HG03103 (cell line): Measurements from ENCODE around the gene FAM184A.
"Not testable (repeated sequence)": the region's sequence is repeated elsewhere in the genome, so short reads cannot be mapped to it uniquely, and the experiment has no call there.

Experiments
- ATAC-seq: cut with Tn5 transposase; IDR thresholded peaks from one replicate; pipeline ENCODE4 v1.9.1; 2021; ENCODE audit warnings: low read depth; ENCODE audit not compliant: unreplicated experiment

Gene FAM184A

DNA sequence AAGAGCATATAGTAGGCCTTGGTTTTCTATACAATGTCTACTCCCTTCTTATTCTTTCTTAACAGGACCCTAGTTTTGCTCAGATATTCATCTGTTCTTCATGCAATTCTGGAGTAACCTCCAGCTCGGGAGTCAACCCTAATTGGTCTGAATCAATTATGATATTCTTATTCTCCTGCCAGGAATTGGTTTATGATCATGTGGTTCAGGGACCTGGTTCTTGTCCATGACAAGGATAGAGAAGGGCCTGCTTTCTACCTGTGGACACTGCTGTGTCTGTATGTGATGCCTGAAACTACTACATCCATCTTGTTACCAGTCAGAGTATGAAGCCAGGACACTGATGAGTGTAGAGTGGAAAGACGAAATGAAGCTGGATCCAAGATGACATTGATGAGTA lies 24.4 kb upstream of the FAM184A start:
- no peak for ATAC-seq

DNA sequence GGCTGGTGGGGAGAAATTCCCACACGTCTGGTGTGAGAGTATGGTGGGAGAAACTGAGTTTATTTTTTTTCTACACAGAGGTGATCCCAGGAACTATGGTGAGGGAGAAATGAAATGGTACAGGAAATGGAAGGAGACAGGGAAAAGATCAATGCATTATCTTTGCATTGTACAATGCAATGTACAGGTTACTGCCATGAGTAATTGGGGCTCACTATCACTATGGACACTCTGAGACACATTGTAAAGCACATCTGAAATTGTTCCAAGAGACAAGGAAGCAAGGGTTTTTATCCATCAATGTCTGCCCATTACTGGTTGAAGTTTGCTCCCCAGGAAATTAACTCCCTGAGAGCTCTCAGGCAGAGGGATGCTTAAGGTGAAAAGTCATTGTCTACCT lies 21.7 kb upstream of the FAM184A start:
- no peak for ATAC-seq

DNA sequence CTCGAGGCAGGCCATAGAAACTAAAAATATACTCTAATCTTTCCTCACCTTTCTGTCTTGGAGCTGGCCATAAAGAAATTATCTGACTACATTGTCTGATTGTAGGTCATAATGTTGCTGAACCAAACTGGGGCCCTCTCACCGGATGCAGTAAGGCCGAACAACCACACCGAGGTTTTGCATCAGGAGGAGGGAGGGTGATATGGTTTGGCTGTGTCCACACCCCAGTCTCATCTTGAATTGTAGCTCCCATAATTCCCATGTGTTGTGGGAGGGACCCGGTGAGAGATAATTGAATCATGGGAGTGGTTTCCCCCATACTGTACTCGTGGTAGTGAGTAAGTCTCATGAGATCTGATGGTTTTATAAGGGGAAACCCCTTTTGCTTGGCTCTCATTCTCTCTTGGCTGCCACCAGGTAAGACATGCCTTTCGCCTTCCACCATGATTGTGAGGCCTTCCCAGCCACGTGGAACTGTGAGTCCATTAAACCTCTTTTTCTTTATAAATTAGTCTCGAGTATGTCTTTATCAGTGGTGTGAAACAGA lies 19.4 kb upstream of the FAM184A start:
- not testable (repeated sequence) for ATAC-seq

DNA sequence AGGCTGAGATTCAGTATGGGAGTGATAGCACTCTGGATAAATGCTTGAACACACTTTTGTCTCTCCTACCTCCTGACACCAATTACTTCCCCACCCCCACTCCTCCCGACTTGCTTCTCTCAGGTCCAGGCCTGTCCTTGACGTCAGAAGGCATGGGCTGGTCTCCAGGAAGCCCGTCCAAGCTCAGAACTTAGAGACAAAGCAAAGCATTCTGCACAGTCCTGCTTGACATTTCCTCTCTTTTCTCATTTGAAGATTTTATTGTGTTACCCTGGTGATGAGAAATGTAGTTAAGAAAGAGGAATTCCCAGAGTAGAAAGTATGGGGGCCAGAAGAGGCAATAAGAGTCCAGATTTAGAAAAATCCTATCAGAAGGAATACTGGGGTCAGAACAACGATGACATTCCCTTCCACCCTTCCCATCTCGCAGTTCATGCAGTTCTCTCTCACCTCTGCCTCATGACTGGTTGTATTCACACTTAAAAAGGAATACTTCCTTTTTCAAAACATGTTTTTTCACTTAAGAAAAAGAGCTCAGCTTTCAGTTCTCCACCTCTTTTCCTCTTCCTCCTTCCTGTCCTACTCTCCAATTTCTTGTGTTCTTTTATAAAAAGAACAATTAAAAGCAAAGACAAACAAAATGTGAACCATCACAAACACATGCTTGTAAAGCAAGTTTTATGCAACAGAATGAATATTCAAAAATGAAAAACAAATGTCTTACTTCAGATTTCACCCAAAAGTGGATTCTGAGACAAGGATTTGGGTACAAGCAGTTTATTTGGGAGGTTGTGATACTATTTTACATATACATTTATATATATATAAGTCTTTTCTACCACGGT lies 18.5 kb upstream of the FAM184A start:
- ATAC-seq = no peak

DNA sequence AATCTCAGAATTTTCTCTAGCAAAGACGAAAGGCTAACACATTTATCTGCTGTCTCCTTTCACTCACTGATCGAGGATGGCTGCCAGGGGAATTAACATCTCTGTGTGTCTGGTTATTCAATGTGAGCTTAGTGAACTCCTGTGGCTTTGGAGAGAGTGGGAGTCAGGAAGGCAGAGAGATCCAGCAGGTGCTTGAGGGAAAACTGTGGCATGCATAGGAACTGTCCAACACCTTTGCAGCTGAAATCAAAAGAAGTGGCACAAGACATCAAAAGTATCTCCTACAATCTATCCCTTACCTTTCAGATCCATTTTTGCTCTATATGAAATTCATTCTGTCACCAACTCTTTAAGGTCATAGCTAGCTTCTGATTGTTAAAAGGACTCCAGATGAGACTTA lies 11.8 kb upstream of the FAM184A start:
- ATAC-seq = no peak

DNA sequence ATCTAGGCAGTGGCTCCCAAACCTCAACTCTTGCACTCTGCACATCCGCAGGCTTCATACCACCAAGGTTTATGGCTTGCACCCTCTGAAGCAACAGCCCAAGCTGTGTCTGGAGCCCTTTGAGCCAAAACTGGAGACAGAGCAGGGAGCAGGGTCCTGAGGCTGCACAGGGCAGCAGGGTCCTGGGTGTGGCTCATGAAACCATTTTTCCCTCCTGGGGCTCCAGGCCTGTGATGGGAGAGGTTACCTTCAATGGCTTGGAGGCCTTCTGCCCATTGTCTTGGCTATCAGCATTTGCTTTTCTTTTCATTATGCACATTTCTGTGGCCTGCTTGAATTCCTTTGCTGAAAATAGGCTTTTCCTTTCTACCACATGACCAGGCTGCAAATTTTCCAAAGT lies 6.3 kb upstream of the FAM184A start:
- no peak for ATAC-seq

DNA sequence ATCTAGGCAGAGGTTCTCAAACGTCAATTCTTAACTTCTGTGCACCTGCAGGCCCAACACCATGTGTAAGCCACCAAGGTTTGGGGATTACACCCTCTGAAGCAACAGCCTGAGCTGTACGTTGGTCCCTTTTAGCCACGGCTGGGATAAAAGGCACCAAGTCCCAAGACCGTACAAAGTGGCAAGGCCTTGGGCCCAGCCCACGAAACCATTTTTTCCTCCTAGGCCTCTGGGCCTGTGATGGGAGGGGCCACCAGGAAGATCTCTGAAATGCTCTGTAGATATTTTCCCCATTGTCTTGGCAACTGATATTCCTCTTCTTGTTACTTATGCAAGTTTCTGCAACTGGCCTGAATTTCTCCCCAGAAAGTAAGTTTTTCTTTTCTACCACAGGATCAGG lies 4.5 kb upstream of the FAM184A start:
- no peak for ATAC-seq

DNA sequence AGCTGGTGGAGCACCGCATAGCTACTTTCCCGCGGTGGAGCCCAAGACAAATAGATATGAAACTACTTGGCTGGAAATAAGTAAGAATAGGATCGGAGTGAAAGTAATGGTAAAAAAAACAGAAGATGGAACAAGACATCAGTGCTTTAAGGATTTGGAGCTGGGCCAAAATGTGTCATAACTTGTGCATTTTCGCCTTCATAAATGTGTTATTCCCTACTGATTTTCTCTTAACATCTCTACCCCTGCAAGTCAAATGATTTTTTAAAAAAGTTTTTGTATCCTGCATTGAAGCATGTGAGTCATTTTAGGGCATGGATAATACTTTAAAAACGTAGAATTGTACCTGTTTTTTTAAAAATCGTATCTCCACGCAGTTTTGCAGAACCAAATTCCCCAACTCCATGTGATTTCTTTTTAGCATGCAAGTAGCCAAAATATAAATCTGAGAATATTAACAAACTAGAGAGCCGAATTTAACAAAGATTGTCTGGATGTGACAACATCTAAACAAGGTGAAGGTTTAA lies 882 bp upstream of the FAM184A start:
- ATAC-seq = no peak

DNA sequence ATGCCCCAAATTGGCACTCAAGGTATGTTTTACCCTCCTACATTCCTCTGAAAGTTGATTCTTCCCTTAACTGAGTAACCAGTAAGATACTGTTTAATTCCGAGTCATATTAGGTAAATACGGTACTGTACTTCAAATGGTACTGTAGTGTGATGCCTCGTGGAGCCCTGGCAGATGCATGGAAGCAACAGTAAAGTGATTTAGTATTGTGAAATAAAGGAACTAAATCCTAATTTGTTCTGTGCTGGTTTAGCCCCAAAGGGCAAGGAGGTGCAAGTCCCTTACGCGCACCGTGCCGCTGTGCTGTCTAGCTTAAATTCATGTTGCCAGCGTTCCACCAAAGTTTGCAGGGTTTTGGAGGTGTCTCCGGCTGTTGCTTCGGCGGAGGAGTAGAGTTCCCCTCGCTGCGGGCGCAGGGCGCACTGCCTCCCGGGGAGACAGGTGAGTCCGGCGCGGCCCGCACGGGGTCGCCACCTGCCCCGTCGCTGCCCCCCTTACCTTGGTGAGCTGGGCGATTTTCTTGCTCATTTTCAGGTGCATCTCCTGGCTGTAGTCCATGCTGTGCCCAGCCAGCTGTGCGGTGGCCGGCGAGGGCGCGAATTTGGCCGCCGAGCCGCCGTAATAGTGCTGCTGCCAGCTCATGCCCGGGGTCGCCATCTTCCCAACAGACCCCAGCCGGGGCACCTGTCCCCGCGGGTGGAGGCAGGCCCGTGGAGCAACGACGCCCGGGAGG lies 655 bp downstream of the FAM184A start:
- peak; percentile 29 for ATAC-seq

DNA sequence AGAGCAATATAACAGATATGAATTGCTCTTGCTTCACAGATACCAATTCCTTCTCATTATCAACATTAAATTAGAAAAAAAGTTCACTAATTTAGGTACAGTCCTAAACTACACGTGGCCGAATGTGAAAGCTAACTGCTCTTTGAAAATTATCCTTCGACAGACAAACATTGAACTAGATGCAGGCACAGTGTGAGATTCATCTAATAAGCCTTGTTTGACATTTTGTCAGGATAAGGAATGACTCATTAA lies 1.1 kb downstream of the FAM184A start:
- no peak for ATAC-seq

DNA sequence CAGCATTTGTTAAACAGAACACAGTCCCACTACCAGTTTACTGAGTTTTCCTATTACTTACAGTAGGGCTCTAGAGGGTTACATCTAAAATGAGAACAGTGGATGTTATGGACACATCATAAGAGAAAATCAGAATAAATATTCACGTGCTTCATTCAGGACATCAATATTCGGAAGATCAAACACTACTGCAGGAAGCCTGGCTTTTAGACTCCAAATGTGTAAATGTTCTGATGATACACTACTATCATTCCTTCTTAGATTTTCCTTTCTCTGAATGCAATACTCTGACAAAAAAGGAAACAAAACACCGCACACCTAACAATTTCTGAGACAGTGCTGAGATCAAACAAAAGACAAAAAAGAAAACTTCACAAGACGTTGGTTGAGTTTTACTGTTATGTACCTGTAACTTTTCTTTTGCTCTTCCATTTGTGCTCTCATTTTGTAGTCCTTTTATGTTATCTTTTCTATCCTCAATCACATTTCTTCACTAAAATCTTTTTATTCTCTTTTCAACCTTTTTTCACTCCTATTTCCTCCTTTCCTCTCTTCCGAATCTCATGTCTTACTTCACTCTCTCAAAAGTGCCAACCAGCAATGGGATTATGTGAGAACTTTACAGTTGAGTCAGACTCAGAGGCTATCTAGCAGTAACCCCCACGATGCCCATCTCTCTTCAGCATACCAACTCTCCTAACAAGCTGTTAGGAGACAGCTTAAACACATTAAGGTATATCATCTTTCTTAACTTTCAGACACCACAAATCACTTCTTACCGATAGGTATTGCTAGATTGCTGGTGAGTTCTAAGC lies 1.7 kb downstream of the FAM184A start:
- ATAC-seq = no peak

DNA sequence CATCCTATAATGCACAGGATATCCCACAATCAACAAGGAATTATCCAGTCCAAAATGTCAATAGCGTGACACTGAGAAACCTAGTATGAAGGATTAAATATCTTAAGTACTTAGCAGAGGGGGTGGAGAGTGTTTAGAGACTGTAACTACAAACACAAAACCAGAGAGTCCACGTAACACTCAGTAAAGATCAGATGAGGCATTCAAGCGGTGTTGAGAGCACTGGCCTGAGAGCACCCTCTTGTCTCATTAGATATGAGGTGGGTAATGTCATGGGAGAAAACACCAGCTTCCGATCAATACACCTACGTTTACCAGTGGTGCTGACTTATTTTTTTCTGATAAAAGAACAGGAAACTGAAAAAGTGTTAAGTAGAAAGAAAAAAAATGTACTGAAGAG lies 2.3 kb downstream of the FAM184A start:
- ATAC-seq = no peak

DNA sequence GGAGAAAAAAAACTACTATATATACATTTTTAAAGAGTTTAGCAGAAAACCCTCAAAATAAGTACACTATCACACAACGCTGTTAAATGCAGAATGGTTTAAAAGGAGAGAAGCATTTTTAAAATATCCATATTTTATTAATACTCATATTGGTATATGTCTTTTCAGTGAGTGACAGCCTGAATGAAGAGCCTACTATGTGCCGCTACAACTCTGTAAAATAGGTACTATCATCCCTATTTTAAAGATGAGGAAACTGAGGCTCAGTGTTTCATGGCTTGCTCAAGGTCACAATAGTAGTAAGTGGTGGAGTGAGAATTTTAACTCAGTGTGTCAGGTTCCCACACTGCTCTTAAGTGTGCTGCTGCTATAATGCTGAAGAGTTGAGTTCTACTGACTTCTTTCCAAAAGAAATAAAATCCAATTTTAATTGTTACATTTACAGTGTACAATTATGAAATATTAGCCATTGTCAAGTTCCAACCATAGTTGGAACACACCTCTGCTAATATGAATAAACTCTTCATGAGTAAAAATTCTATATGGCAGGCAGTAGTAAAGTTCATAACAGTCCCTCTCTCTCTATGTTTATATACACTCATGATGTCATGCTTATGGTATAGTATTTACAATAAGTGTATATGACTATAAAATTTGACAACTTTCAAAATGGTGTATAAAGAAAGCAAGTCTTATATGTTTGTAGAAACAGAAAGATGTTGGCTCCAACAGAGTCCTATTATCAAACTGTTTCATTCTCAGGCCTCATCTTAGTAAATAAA lies 3.1 kb downstream of the FAM184A start:
- no peak for ATAC-seq

DNA sequence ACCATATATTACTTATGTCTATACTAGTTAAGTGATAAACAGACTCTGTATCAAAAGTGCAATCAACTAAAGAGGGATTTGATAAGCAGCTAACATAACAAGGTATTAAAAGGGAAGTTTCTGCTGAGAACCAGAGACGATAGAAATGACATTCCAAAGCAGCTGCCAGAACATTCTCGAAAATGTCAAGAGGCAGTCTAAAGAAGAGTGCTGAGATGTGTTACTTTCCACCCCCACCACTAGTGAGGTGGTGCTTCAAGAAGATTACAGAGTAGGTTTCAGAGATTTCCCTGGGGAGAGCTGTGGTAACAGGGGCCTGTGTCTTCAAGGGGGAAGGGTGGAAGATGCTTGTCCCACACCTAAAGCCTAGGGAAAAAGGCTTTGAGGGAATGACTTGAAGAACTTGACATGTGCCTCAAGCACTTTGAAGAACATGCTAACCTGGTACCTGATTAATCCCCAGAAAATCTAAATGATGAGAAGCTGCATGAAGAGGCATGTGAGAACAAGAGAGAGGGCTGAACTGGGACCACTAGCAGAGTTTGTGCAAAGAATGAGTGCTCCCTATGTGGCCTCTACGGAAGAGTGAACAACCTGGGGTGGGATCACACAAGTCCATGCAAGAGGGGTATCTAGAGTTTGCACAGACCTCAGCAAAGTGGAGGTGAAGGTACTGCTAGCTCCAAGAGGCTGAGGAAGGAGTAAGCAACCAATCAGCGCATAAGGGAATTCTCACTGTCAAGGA lies 5.0 kb downstream of the FAM184A start:
- ATAC-seq = no peak

DNA sequence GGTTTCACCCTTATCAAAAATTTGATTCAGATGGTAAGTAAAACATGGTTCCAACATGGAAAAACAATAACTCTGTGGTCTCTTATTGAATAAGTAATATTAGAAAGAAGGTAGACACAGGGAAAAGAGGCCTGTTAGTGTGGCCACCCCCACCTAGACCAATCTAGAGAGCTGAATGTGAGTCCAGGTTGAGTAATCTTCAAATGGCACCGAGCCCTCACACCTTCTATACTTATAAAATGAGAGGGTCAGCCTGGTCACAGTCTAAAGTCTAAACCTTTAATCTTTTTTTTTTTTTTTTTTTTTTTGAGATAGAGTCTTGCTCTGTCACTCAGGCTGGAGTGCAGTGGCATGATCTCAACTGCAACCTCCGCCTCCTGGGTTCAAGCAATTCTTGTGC lies 6.9 kb downstream of the FAM184A start:
- ATAC-seq = no peak

DNA sequence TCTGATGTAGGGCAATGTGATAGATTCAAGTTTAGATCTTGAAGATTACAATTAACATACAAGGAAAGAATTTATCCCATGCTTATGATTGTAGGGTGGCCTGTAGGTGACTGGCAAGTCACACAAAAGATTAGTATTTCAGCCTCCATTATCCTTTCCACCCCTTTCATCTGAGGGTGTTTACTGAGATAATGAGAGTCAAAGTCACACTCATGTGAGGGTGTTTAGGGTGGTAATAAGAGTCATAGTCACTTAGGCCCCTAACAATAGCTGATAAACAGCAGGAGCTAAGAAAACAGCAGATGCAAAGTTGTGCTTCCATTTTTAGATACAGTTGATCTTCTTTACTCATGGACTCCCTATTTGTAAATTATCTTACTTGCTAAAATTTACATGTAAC lies 11.4 kb downstream of the FAM184A start:
- ATAC-seq = no peak

DNA sequence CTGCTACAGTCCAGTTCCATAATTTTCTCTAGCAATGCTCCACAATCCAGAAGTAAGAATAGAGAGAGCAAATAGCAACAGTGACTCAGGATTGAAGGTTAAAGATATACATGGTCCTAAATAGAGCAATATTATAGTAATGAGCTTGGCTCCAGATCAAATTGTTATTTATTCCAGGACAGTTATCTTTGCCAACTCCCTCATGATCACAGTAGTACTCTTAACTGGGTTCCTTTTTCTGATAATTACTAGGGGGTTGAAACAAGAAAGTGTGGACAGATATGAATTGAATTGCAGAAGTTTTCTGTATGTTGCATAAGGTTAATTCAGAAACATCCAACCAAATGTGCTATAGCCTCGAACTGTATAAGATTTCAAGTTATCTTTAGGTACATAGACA lies 11.9 kb downstream of the FAM184A start:
- no peak for ATAC-seq

DNA sequence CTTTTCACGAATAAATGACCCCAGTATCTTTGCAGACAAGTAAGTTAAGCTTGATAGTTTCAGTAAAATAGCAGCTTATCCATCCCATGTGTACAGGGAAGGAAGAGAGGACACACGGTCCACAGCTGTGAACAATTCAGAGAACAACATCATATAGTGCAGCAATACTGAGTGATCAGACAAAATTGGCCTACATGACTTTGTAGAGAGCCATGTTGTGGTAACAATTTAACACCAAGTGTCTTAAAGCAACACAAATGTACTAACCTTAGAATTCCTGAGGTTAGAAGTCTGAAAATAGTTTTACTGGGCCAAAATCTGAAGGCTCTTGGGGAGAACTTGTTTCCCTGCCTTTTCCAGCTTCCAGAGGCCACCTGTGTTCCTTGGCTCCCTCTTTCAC lies 12.5 kb downstream of the FAM184A start:
- no peak for ATAC-seq

DNA sequence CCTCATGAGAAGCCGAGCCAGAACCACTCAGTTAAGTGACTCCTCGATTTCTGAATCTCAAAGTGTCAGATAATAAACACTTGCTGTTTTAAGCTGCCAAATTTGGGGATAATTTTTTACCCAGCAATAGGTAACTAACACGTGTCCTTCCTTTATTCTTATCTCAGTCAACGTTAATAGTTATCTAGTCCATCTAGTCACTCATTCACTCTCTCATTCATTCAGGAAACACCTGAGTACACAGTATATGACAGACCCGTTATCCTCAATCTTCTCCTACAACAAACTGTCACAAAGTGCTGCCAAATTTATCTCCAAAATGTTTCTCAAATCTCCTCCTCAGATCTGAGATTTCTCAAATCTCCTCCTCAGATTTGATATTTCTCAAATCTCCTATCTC lies 13.1 kb downstream of the FAM184A start:
- ATAC-seq = no peak

DNA sequence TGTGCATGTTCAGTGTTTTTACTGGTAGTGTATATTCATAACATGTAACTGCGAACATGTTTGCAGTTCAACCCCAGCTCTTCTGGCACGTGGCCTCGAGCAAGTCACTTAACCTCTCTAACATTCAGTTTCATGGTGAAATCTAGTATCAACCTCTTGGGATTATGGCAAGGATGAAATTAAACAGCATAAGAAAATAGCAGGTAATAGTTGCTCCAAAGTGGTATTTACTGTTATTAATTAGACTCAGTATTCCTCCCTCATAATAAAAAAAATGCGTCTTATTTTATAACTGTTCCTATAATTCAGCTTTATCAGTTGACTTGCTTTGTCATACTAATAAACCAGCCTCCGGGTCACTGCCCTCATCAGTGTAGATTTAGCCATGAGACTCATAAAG lies 15.0 kb downstream of the FAM184A start:
- ATAC-seq = no peak
